Heart right ventricle (tissue), 16 donors: ENCODE measurements around the gene FANCD2OS. TPM values are rescaled to one million over a fixed set of nuclear protein-coding genes. Genes with fewer than 3 reads are reported as not detected.
"Not testable (repeated sequence)": the region's sequence is repeated elsewhere in the genome, so short reads cannot be mapped to it uniquely, and the experiment has no call there.

ENCODE experiments used
- ATAC-seq, 8 donors: fragments of 200-7000 bp; cut with Tn5 transposase; one replicate each; pipeline ENCODE4 v1.9.1; 2020; ENCODE audit warnings: mild to moderate bottlenecking in 8 of 8, moderate library complexity in 8 of 8, moderate number of reproducible peaks in 1 of 8
- DNase-seq, 2 donors: peaks; one replicate each; pipeline ENCODE4 v3.0.0-alpha.2; 2020
- H3K27ac ChIP-seq, 10 donors: fragments of 200-600 bp; sonication (generic) in 2 of 10; one replicate each; pipeline versions ENCODE4 v1.5.0 to v1.8.0; 2020 to 2022; ENCODE audit warnings: mild to moderate bottlenecking in 3 of 10
- H3K27me3 ChIP-seq, 7 donors: fragments of 200-600 bp; one replicate each; pipeline ENCODE4 v1.8.0; 2021 to 2022; ENCODE audit warnings: mild to moderate bottlenecking in 2 of 7
- H3K36me3 ChIP-seq, 9 donors: fragments of 200-600 bp; sonication (generic) in 1 of 9; one replicate each; pipeline versions ENCODE4 v1.5.0 to v1.8.0; 2020 to 2022; ENCODE audit warnings: mild to moderate bottlenecking in 2 of 9
- H3K4me1 ChIP-seq, 9 donors: fragments of 200-600 bp; sonication (generic) in 1 of 9; one replicate each; pipeline versions ENCODE4 v1.5.0 to v1.8.0; 2020 to 2022; ENCODE audit warnings: mild to moderate bottlenecking in 4 of 9
- H3K4me3 ChIP-seq, 10 donors: fragments of 200-600 bp; sonication (generic) in 2 of 10; one replicate each; pipeline versions ENCODE4 v1.5.0 to v1.8.0; 2020 to 2022; ENCODE audit warnings: mild to moderate bottlenecking in 7 of 10, moderate library complexity in 2 of 10
- H3K9me3 ChIP-seq, 11 donors: fragments of 200-600 bp in 10 of 11; sonication (generic) in 2 of 11; one replicate each; pipeline versions ENCODE4 v1.5.0 to v1.8.0; 2013 to 2022; ENCODE audit warnings: mild to moderate bottlenecking in 2 of 11, control low read depth in 1 of 11, moderate library complexity in 1 of 11
- whole genome bisulfite sequencing, 2 donors: extraction: QIAGEN DNeasy Blood & Tissue Kit; methylation state at CpG; one replicate each; pipeline ENCODE4 v1.1.7; 2013; ENCODE audit warnings: inconsistent platforms in 1 of 2; 5-methylcytosine and 5-hydroxymethylcytosine counted together
- intact Hi-C, 10 donors: fragments of 100-400 bp; cut with DNase I; formaldehyde crosslinking; loops; one replicate each; pipeline versions ENCODE4 v1.11.1 to v1.14.2; 2022
- polyA plus RNA-seq, 2 donors: library from polyadenylated mRNA; stranded (reverse); fragments of 200-250 nt; gene quantifications; one replicate each; pipeline ENCODE4 v1.2.3, GENCODE V29; 2013
- total RNA-seq, 10 donors: library from RNA; stranded (reverse); fragmentation: NEBNext Ultra II Directional in 3 of 10; extraction: Animal tissue kit (Norgen Biotek cat#: 25700) in 3 of 10; gene quantifications; one replicate each; pipeline versions ENCODE4 v1.2.1 to v1.2.4, GENCODE V29; 2021 to 2023
- TF ChIP-seq, protein P1 (sequence below), 9 donors: fragments of 200-600 bp; sonication (generic) in 2 of 9; IDR thresholded peaks; one replicate each; pipeline versions ENCODE4 v1.5.0 to v1.8.0; 2021 to 2022; ENCODE audit warnings: antibody characterized with exemption in 9 of 9, mild to moderate bottlenecking in 5 of 9, moderate library complexity in 1 of 9
- donor health status: Arrhythmogenic right ventricular cardiomyopathy.
- donor health status: ischemic (EF 13 %, LVEDD 7.1; RV severe dilation, severe dysfunction).
- donor health status: healthy with polysubstance abuse.
- donor health status: DM: no; HTN: yes; CAD: no.
- donor health status: DM: no; HTN: no; CAD: no.
- donor health status: ischemic (EF 25% LVEDD 6.9; RV normal size, moderate dysfunction).
- donor health status: ischemic (EF 25% LVEDD 5.7; RV mildly dilated, moderate dysfunction).
- donor health status: healthy.
- donor health status: DM: yes; HTN: yes; CAD: no.
- donor health status: Ischemic cardiomyopathy.
- donor health status: ischemic (EF 35%, LVEDD 5.7; RV mildly dilated, moderate dysfunction).
- donor health status: nonischemic (EF 11% LVEDD 7.7; RV severe dilation, severe dysfunction).
- donor health status: DM: yes; HTN: yes; CAD: no.
- donor health status: PGD.
- donor health status: ischemic (EF 29% LVEDD 5.4; RV normal size, mild dysfunction).
- donor health status: nonischemic (EF 23%, LVEDD 6.1; RV moderate dilation, normal function).

The FANCD2OS gene
- total and polyA plus RNA-seq, 12 donors = not detected

DNA sequence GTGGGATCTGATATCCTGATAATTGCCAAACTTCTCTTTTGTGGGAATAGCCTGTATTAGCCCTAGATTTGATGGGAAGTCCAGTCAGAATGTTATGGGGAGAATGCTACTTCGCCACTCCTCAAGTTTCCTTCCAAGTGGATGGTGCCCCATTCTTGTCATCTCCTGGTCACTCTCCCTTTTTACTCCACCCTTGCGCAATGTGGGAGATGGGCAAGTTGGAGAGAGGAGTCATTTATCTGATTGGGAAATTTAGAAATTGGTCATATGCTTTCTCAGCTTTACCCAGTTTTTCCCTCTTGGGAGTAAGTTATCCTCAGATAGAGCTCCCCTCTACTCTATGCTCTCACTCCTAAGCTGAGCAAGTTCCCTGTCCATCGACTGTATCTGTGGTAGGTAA lies 14.4 kb downstream of the FANCD2OS start:
- DNase-seq = no peak
- intact Hi-C loops = no loop called here
- 97 to 100% methylated on average over 3 of the region's 3 CpGs for WGBS, 2 donors

DNA sequence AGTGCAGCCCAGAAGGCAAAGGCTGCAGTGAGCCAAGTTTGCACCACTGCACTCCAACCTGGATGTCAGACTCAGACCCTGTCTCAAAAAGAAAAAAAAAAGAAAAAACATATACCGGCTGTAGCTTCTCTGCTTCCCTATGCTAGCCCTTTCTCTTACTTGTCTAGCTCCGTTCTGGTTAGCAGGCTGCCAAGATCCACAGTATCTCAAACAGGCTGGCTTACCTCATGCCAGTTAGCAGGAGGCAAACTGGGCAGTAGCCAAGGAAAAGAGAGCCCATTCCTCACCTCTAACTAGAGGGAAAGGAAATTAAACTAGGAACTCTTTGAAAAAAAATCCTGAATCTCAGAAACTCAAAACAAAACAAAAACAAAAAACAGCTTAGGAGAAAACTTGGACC lies 16.7 kb downstream of the FANCD2OS start:
- H3K4me1 ChIP-seq, H3K27ac ChIP-seq, H3K27me3 ChIP-seq, DNase-seq, H3K4me3 ChIP-seq, intact Hi-C loops, ATAC-seq, H3K9me3 ChIP-seq: not testable (repeated sequence)
- H3K36me3 ChIP-seq = peaks cover 0 to 49% (median 0%) of the 10 kb centered on the region in 9 donors
- WGBS, 2 donors = 75 to 86% methylated on average over 2 of the region's 2 CpGs

More for the DNA sequence above, 14.4 kb downstream of the FANCD2OS start:
- TF ChIP-seq, protein P1, sequence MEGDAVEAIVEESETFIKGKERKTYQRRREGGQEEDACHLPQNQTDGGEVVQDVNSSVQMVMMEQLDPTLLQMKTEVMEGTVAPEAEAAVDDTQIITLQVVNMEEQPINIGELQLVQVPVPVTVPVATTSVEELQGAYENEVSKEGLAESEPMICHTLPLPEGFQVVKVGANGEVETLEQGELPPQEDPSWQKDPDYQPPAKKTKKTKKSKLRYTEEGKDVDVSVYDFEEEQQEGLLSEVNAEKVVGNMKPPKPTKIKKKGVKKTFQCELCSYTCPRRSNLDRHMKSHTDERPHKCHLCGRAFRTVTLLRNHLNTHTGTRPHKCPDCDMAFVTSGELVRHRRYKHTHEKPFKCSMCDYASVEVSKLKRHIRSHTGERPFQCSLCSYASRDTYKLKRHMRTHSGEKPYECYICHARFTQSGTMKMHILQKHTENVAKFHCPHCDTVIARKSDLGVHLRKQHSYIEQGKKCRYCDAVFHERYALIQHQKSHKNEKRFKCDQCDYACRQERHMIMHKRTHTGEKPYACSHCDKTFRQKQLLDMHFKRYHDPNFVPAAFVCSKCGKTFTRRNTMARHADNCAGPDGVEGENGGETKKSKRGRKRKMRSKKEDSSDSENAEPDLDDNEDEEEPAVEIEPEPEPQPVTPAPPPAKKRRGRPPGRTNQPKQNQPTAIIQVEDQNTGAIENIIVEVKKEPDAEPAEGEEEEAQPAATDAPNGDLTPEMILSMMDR (IDR thresholded peaks at IDR 0.05) = no peak
- no peaks in the 10 kb centered on the region for H3K27me3 ChIP-seq
- no peaks in the 10 kb centered on the region for H3K4me1 ChIP-seq
- no peak overlapping the region for H3K27ac ChIP-seq
- no peak for ATAC-seq
- peaks cover 0 to 40% (median 0%) of the 10 kb centered on the region in 9 donors for H3K36me3 ChIP-seq
- H3K4me3 ChIP-seq = no peak overlapping the region
- no peaks in the 10 kb centered on the region for H3K9me3 ChIP-seq

DNA sequence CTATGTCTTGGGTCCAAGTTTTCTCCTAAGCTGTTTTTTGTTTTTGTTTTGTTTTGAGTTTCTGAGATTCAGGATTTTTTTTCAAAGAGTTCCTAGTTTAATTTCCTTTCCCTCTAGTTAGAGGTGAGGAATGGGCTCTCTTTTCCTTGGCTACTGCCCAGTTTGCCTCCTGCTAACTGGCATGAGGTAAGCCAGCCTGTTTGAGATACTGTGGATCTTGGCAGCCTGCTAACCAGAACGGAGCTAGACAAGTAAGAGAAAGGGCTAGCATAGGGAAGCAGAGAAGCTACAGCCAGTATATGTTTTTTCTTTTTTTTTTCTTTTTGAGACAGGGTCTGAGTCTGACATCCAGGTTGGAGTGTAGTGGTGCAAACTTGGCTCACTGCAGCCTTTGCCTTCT lies 17.3 kb downstream of the FANCD2OS start:
- H3K27ac ChIP-seq, ATAC-seq, H3K27me3 ChIP-seq, H3K4me3 ChIP-seq, intact Hi-C loops, DNase-seq, H3K9me3 ChIP-seq, H3K4me1 ChIP-seq: not testable (repeated sequence)
- H3K36me3 ChIP-seq = peaks cover 0 to 55% (median 0%) of the 10 kb centered on the region in 9 donors
- WGBS, 2 donors = 60 to 100% methylated on average over 1 of the region's 1 CpG

DNA sequence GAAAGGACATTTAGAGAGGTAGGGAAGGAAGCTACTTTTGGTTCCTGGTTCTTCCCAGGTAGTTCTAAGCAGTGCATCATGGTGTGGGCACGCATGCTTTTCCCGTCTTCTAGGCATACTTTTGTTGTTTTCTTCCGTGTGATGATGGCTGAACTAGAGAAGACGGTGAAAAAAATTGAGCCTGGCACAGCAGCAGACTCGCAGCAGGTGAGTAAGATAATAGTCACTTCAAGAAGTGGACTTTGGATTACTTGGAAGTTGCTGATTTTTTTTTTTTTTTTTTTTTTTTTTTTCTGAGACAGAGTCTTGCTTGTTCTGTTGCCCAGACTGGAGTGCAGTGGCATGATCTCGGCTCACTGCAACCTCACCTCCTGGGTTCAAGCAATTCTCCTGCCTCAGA lies 17.9 kb downstream of the FANCD2OS start:
- no peak for ATAC-seq
- H3K36me3 ChIP-seq = peaks cover 0 to 55% (median 0%) of the 10 kb centered on the region in 9 donors
- intact Hi-C loops = no loop called here
- no peaks in the 10 kb centered on the region for H3K4me1 ChIP-seq
- H3K27ac ChIP-seq = no peak overlapping the region
- 98% methylated on average over 6 of the region's 6 CpGs for WGBS, 2 donors
- no peaks in the 10 kb centered on the region for H3K27me3 ChIP-seq
- no peaks in the 10 kb centered on the region for H3K9me3 ChIP-seq
- H3K4me3 ChIP-seq = no peak overlapping the region
- TF ChIP-seq, protein P1 (IDR thresholded peaks at IDR 0.05) = no peak
- no peak for DNase-seq

DNA sequence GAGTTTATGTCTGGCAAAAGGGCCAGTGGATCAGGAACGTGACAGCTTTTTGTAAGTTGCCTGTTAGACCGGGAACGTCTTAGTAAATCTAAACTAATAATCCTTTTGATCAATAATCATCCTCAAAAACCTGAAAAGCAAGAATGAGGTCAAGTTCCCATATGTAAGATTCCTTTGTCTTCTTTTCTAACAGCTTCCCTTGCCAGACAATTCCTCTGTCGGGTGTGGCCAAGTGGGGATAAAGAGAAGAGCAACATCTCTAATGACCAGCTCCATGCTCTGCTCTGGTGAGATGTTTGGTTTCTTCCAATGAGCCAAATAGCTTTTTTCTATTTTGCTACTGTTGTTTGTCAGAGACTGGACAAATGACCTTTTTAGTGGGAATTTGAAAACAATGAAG lies 19.8 kb downstream of the FANCD2OS start:
- H3K4me3 ChIP-seq = no peak overlapping the region
- DNase-seq (no peak), ATAC-seq (no peak)
- TF ChIP-seq, protein P1 (IDR thresholded peaks at IDR 0.05) = no peak
- H3K9me3 ChIP-seq = no peaks in the 10 kb centered on the region
- no peak overlapping the region for H3K27ac ChIP-seq
- intact Hi-C loops = no loop called here
- H3K4me1 ChIP-seq = no peaks in the 10 kb centered on the region
- peaks cover 0 to 40% (median 0%) of the 10 kb centered on the region in 9 donors for H3K36me3 ChIP-seq
- no peaks in the 10 kb centered on the region for H3K27me3 ChIP-seq
- WGBS, 2 donors = 92 to 93% methylated on average over 4 of the region's 4 CpGs
